C4-2B (cell line): ENCODE measurements around the gene FAM174B.

Experiments used
- CTCF ChIP-seq: fragments of 450-650 bp; conservative IDR thresholded peaks from 2 replicates; pipeline ENCODE4 v1.5.1; 2017; ENCODE audit warnings: mild to moderate bottlenecking
- ZFX ChIP-seq: fragments of 450-650 bp; IDR thresholded peaks from 2 replicates; pipeline ENCODE4 v1.6.1; 2017

GRCh38 chr15:92599394-92599970 is 56.1 kb downstream of the FAM174B start:
- TF ChIP-seq CTCF, result no peak
- TF ChIP-seq ZFX, result no peak
